GM19351 (cell line): ENCODE measurements around the gene ST3GAL2.

Experiments
- ATAC-seq: cut with Tn5 transposase; IDR thresholded peaks from one replicate; pipeline ENCODE4 v1.9.1; 2021; ENCODE audit warnings: mild to moderate bottlenecking, moderate library complexity; ENCODE audit not compliant: unreplicated experiment

Gene ST3GAL2

DNA sequence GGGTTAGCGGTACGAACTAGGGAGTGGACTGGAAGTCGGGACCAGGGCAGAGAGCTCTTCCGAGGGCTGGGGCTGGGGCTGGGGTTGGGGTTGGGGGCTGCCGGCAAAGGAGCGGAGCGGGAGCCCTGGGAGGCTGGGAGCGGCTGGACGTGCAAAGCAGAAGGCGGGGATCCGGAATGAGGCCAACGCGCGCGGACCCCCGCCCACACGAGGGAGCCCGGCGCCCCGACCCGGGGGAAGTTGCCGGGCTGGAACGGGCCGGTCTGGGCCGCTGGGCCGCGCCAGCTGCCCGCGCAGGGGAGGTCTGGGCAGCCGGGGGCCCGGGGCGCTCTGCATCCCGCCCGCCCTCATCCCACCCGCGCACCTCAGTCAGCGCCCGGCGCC is 323 bp downstream of the ST3GAL2 start:
- ATAC-seq: no peak

DNA sequence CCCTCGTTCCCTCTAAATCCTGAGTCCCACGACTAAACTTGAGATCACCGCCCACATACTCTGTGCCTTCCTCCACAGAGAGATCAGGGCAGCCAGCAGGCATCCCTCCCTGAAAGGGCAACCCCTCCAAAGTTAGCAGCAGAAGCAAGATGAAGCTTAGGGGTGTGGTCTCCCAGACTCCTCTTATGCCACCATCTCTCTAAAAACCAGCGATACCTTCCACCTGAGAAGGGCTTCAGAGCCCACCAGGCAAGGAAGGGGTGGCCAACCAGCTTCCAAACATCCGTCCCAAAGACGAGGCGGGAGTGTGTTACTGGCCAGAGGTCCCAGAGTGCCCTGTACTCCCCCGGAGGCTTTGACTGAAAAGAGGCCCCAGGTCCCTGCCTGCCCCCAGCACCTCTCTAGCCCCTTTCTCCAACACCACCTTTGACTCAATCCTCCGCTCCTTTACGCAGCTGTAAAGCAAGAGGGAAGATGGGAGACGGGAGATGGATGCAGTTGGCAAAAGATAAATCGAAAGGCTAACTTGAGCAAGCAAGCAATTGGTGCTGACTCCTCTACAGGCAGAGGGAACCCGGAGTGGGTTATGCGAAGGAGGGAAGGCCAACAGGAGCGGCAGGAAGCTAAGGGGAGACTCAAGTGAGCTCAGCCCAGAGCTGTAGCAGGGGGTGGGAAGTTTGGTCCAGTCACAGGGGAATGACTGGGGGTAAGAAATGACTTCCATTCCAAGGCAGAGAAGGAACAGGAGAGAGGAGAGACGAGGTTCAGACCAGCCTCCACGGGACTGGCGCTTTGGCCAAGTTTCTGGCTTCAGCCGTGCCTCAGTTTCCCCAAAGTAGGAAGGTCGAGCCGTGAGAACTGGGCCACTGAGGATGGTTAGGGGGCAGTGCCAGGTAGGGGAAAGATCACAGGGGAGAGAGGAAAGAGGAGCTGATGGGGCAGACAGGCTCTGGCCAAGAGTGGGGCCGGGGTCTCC is 1.0 kb downstream of the ST3GAL2 start:
- ATAC-seq: no peak

DNA sequence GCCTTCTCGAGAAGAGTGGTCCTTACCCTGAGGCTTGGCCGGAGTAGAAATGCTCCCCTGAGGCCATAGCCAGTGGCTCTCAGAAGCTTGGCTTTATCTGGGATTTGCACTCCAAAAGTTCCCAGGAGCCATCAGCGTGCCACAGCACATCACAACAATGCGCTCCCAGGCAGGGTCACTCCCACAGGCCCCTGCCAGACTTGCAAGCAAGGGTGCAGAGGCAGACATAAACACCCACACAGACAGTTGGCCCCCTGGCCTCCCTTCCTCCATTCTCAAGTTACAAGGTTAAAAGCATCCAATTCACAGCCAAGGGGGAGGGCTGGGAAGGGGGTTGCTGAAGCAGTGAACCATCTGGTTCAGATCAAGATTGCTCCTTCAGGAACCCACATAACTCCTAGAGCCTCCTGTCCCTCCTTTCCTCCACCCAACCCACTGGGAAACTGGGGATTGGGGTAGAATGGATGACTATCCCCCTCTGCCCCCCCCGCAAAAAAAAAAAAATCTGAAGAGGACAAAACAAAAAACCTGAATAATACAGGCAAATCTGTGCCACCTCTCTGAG is 1.8 kb downstream of the ST3GAL2 start:
- ATAC-seq: no peak

DNA sequence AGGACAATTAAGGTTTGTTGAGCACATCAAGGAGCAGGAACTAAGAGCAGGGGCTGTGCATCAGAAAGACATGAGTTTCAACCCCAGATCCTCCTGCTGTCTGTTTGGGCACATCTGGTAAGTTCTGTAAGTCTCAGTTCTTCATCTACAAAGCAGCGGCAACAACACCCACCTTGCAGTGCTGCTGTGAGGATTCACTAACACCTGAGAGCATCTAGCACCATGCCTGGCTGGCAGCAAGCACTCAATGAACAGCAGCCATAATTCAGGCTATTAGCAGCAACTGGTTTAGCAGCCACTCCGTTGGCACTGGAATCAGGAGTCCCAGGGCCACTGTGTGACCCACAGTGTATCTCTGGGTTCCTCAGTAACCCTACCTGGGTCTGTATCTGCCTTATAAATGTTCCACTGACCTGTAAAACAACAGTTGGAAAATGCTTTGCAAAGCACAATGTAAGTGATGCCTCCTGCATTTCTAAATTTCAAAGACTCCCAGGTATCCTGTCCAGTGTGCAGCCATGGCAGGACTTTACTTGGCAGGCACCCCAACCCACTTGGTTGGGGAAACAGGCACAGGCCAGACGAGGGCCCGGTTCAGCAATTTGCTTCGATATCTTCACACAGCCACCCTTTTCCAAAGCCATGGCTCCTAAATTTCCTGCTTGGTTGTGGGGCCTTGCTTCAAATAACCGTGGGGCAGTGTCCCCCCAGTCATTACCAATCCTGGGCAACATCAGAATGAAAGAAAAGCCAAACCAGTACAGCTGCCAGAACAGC is 4.2 kb downstream of the ST3GAL2 start:
- ATAC-seq: no peak

DNA sequence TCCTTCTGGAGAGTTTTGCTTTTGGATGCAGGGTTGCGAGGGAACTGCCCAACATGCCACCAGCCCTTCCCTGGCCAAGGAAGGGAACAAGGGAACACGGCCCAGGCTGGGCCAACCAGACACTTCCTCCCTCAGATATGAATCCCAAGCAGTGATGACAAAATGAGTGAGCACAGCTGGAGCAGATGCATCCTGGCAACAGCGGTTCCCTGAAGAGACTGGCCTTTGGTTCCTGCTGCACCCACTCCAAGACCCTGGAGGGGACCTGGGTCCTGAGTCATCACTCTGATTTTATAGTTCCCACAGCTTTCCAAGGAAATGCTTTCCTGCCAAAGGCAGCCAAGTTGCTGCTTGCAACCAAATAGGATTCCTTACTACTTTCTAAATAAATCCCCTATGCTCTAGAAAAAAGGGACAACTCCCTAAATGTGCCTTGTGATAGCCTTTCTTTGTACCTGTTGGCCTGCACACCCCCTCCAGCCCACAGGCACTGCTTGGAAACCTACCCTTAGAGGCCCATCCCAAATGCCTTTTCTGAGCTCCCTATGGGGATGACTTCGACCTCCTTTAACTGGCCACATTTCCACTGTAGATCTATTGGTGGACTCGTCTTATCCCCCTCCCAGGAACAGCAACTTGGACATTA is 5.3 kb downstream of the ST3GAL2 start:
- no peak for ATAC-seq

DNA sequence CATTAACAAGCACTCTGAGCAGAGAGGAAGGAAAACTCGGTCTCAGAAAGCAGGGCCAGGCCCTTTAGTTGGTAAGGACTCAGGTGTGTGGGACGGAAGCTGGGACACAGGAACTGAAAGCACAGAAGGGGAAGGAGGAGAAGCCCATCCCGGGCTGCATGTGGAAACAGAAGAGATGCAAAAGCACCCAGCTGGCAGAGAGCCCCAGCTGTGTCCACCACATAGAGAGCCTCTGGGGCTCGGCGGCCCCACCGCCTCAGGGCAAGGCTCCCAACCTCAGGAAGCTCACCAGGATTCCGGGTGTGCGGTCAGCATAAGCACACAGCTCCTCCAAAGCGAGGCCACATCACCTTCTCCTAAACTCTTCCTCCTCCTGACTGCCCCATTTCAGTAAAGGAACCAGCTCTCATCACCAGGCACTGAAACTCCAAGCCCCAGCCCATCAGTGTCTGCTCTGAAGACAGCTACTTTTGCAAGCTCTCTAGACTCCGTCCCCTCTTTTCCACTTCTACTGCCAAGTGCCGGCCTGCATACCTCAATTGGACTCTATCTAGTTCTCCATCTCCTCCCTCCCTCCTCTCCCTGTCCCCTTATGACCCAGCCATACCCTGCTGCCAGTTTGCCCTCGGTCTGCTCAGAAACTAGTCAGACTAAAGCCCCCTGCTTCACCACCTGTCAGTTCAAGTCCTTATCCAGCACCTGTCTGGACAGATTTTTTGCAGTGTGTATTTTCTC is 6.0 kb downstream of the ST3GAL2 start:
- ATAC-seq: no peak

DNA sequence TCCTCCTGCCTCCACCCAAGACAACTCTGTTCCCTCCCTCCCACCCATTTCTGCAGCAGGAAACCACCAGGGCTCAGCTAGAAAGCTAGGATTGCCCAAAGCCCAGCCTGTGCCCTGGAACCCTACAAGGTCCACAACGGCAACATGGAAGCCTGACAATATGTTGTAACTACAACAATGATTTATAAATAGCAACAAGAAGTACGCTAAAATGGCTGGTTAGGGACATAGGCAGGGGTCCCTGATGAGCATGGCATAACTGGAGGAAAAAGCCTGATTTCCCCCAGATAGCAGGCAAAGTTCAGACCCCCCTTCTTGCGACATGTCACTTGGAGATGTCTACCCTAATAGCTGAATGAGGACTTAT is 6.6 kb downstream of the ST3GAL2 start:
- no peak for ATAC-seq

DNA sequence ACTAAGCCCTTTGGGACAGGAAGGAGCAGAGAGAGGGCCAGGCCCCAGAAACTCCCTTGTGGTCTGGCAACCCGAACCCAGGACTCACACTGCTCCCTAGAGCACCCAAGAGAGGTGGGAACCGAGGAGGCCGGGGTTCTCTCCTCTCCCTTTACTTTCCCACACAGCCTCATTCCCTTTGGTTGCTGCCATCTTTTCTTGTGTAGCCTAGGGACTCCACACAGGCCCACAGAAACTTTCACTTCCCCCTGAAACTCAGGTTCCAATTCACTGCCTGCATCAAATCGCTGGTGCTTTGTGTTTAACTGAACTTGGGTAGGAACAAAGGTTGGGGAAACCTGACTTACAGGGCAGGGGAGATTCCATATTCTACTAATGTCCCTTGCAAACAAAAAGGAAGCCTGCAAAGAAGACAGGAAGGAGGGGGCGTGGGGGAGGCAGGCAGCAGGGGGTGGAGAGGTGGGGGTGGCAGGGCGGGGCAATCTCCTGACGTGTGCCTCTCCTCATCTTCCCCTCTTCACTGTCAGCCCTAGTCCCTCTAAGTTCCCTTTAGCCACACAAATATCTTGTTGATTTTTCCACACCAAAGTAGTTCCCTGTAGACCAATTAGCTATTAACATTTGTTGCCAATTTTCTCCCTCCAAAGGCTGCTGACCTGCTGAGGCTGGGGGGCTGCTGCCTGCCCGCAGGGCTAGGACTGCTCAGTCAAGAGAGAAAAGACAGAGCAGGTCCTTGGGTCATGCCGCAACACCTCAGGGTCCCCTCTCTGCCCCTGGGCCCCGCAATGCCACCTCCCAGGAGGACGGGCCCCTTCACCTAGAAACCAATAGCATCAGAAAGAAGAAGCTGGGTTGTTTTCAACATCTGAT is 8.0 kb downstream of the ST3GAL2 start:
- peak; percentile 57 for ATAC-seq

DNA sequence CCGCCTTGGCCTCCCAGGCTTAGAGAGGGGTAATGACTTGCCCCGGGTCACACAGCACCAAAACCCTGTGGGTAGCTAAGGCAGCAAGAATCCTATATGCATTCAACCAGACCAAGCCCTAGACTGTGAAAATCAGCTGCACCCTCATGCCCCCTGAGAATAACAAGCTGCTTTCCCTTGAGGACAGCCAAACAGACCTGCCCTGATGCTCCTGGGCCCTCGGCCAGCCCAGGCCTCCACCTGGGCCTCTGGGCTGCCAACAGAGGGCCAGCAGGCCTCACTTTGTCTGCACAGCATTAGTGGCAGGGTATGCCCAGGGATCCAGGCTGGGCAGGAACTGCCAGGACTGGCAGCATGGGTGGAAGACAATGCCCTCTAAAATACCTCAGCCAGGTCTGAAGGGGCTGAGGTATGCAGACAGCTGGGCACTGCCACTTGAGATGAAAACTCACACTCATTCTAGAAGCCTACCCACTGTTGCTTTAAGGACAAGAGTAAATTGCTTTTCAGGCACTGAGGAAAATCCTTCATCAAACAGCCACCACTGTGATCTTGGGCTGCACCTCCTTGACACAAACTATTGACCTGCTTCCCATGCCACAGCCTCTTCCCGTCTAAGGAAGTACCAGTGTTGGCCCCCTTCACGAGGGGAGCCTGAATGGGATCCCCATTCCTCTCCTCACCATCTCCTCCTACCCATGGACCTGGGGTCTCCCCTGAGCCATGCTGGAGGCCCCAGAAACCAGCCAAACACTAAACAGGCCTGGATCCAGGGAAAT is 8.8 kb downstream of the ST3GAL2 start:
- no peak for ATAC-seq

DNA sequence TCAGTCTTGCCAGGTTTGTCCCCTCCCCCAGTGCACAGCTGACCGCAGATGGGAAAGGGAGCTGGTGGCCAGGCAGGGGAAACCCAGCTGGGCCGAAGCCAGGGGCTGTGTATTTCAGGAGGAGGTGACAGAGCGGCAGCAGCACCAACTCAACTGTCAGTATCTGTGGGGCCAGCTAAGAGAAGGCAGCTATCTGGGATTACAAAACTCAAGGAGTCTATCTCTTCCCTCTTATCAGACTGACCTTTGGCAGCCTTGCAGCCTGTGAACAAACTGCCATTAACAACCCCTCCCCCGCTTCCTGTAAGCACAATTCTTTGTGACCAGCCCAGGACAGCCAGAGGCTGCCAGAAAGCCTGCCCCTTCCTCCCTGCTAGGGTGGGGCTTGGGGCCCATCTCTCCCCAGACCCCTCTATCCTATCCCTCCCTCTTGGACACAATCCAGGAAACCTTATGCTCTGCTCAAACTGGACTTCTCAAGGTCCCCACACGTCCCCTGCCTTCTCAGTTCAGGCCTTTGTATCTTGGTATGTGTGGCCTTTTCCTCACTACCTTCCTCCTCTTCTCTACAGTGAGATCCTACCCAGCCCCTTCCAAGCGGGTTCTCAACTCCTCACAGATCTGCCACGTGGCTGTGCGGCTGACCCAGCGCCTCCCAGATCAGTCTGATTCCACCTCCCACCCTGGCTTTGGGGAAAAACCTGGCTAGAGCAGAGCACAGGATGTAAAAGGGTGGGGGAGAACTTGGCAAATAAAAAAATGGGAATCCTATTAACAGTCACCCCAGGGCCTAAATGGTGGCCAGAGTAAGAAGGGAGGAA is 10.5 kb downstream of the ST3GAL2 start:
- no peak for ATAC-seq

DNA sequence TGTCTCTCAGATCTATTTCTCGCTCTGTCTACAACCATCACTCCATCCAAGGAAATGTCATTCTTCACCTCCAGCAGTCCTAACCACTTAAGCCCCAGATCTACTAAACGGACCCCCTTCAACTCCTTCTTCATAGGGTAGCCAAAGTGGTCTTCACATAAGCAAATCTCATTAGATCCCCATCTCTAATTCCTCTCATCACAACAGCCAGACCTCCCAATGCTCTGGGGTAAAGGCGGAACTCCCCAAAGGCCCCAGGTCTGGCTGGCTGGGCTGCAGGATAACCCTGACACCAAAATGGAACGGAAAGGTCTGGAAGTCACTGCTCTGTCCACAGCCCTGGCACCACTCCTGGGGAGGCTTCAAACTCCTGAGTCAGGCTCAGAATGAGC is 11.1 kb downstream of the ST3GAL2 start:
- no peak for ATAC-seq

DNA sequence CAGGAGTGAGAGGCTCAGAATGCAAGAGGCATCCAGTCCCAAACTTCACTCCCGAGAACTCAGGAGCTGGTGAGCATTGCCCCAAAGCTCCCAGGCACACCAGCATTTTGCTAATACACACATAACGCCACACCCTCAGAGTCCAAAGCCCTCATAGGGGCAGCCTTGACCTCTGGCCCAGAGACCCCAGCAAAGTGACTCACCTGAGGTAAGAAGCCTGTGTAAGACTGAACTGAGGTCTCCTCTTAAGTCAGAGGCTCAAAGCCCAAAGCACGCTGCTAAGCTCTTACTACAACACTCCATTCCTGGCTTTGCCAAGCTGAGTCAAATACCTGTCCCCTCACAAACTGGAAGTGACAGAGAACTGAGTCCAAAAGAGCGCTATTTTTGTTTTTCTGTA is 16.4 kb downstream of the ST3GAL2 start:
- ATAC-seq: no peak

DNA sequence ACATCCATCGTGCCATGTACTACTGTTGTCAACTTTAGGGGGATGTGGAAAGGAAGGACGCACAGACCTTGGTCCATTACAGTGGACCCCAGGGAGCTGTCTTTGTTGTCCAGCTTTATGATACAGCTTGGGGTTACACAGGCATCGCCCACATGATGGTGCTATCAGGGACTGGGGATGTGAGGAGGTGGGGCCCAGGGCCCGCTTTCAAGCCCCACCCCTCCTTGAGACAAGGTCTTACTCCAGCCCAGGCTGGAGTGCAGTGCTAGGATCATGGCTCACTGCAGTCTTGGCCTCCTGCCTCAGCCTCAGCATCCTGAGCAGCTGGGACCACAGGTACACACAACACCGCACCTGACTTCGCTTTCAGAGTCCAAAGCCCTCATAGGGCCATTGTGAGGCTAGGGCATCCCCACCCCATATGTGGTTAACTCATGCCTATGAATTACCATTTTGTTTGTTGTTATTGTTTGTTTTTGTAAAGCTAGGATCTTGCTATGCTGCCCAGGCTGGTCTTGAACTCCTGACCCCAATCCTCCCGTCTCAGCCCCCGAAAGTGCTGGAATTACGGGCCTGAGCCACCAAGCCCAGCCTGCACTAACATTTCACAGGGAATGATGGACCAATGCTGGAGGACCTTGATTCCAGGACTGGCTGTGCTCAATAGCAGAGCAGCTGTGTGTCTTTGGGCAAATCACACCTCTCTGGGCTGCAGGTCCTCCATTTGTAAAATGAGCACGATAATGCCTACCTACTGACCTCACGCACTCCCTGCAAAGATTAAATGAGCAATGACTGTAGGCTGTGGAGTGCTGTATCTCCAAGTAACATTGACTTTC is 17.2 kb downstream of the ST3GAL2 start:
- ATAC-seq: no peak

DNA sequence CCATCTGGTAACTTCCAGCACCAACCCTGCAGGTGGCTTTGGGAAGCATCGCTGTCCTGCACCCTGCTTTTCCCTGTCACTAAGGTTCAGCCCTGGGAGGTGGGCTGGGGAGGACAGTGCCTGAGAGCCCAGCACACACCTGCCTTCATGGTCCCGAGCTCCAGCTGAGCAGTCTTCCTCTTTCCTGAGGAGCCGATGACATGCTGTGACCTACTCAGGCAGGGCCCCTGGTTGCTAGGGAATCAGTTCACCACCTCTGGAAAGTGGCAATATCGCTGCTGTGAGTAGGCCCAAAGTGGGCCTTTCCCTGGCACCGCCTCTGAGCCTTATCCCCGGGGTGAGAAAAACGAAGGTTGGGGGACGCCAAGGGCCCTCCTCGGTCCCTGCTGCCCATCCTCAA is 17.9 kb downstream of the ST3GAL2 start:
- ATAC-seq: no peak

DNA sequence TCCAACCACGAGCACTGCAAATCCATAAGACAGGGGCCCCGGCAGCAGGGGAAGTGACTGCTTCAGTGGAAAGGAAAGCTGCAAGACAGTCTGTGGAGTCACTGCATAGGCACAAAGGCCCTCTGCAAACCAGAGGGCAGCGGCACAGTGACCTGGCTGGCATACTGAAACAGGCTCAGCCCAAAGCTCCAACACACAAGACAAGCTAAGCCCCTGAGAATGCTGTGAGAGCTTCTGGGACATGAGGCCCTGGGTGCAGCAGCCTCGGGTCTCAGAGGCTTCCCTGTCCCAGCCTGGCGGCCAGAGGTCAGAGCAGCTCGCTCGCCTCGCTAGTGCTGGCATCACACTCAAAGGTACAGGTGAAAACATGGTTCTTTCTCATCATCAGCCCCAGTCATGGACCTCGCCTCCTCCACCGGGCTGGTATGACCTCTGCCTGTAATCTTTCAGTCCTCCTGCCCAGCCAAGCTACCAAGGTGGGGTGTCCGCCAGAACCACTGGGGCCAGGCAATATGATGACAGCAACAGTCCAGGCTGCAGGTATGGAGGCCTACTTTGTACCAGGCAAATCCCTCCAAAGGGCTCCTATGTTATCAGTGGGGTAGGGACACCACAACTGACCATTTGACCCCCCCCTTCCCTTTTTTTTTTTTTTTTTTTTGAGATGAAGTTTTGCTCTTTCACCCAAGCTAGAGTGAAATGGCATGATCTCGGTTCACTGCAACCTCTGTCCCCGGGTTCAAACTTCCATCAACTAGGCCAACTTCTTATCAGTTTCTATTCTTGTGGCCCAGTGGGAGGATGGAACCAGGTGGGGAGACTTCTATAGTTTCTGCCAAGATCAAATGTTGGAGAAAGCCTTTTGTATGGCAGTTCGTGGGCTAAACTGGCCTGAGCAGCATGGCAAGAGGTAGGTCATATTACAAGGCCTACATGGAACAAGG is 19.2 kb downstream of the ST3GAL2 start:
- ATAC-seq: no peak

DNA sequence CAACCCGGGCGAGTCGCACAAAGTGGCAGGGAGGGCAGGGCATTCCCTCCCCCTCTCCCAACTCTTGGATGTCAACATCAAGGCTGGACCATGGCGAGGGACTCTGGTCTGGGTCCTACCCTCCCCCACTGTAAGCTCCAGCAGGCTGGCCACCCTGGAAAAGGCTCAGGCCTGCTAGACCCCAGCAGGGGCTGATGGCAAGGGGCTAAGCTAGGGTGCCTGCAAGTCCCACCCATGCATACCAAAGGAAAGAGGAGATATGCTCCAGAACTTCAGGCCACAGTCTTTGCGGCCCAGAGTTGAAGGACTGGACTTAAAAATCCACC is 19.9 kb downstream of the ST3GAL2 start:
- ATAC-seq: no peak
